ENCODE results near the gene ICE2.

ICE2 gene

GRCh38 chr15:60477916-60478565 is 901 bp downstream of the ICE2 start:
- Mint-ChIP-seq H3K9me3 (no peaks in the 10 kb centered on the region), H3K36me3 (peaks cover 12% of the 10 kb centered on the region), H3K4me1 (peaks cover 20% of the 10 kb centered on the region), H3K27me3 (no peaks in the 10 kb centered on the region), H3K4me3 (peak overlapping the region; percentile 93), H3K27ac (peak overlapping the region; percentile 98)
- DNase-seq (ENCODE audit: low spot score in 2 of 2): no peak
- ATAC-seq (ENCODE audit: low read depth): no peak

- H3K27me3 Mint-ChIP-seq: no peaks in the 10 kb centered on the region
- H3K4me1 Mint-ChIP-seq: peaks cover 19% of the 10 kb centered on the region
- no peak overlapping the region for H3K27ac Mint-ChIP-seq
- DNase-seq (ENCODE audit: low spot score in 2 of 2) (no peak), ATAC-seq (ENCODE audit: low read depth) (no peak)
- H3K36me3 Mint-ChIP-seq: peaks cover 14% of the 10 kb centered on the region
- no peak overlapping the region for H3K4me3 Mint-ChIP-seq
- no peaks in the 10 kb centered on the region for H3K9me3 Mint-ChIP-seq
These were observed 1.8 kb downstream of the ICE2 start for GRCh38 chr15:60477164-60477563.

- H3K27ac Mint-ChIP-seq: no peak overlapping the region
- no peak overlapping the region for H3K4me3 Mint-ChIP-seq
- H3K4me1 Mint-ChIP-seq: peaks cover 19% of the 10 kb centered on the region
- no peak for ATAC-seq (ENCODE audit: low read depth)
- H3K27me3 Mint-ChIP-seq: no peaks in the 10 kb centered on the region
- peaks cover 14% of the 10 kb centered on the region for H3K36me3 Mint-ChIP-seq
- no peak for DNase-seq (ENCODE audit: low spot score in 2 of 2)
- no peaks in the 10 kb centered on the region for H3K9me3 Mint-ChIP-seq
These were observed 2.2 kb downstream of the ICE2 start for GRCh38 chr15:60476713-60477112.

DNA sequence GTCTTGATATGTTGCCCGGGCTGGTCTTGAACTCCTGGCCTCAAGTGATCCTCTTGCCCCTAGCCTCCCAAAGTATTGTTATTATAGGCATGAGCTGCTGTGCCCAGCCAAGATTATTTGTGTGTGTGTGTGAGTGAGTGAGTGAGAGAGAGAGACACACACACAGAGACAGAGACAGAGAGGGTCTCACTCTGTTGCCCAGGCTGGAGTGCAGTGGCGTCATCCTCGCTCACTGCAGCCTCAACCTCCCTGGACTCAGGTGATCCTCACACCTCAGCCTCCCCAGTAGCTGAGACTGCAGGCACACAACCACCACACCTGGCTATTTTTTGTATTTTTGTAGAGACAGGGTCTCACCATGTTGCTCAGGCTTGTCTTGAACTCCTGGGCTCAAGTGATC is 5.8 kb downstream of the ICE2 start:
- H3K36me3 Mint-ChIP-seq: peaks cover 28% of the 10 kb centered on the region
- no peaks in the 10 kb centered on the region for H3K27me3 Mint-ChIP-seq
- H3K4me1 Mint-ChIP-seq: peaks cover 15% of the 10 kb centered on the region
- no peak overlapping the region for H3K4me3 Mint-ChIP-seq
- H3K27ac Mint-ChIP-seq: no peak overlapping the region
- H3K9me3 Mint-ChIP-seq: no peaks in the 10 kb centered on the region
- DNase-seq (ENCODE audit: low spot score in 2 of 2): no peak
- no peak for ATAC-seq (ENCODE audit: low read depth)

DNA sequence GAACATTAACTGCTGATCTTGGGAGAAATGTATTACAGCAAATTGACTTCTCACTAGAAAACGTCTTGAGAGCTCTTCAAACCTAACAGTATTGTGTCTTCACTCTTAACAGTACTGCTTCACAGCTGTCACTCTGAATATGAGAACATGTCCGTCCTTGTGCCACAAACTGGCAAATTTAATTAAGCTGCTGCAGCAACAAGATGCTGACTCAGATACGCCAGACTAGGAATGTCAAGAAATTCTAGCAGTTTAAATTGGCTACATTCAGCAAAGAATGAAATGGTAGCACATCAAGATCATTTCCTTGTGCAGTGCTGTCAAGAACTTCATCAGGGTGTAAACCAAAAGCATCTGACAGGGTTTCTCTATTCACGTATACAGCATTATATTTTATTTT is 7.6 kb downstream of the ICE2 start:
- H3K27me3 Mint-ChIP-seq: no peaks in the 10 kb centered on the region
- H3K4me3 Mint-ChIP-seq: no peak overlapping the region
- H3K9me3 Mint-ChIP-seq: no peaks in the 10 kb centered on the region
- peaks cover 9% of the 10 kb centered on the region for H3K4me1 Mint-ChIP-seq
- ATAC-seq (ENCODE audit: low read depth) (no peak), DNase-seq (ENCODE audit: low spot score in 2 of 2) (no peak)
- peaks cover 28% of the 10 kb centered on the region for H3K36me3 Mint-ChIP-seq
- no peak overlapping the region for H3K27ac Mint-ChIP-seq

DNA sequence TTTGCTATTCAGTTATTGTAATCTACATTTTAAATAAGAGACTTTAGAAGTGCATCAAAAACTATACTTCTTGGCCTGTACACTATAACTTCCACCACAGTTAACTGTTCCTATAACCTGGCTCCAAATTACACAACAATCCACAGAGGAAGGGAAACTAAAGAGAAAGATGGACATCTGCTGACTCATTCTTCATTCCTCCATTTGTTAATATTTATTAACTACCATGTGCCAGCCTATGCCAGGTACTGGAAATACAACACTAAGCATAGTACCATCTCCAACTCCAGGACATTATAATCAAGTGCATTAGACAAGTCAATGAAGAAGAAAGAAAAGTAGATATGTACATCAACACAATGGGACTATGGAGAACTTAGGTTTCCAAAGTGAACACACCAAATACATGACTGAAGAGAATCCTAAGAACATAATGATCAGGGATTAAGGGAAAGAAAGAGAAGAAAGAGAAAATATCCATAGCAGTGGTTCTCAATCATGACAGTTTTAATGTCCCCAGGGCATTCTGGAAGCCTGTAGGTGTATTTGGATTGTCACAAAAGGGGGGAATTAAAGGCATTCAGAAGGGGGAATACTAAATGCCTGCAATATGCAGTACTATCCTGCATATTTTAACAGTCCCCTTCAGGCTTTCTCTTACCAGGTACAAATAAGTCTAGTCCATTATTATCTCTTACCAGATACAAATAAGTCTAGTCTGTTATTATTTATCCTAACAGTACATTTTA is 8.9 kb downstream of the ICE2 start:
- DNase-seq (ENCODE audit: low spot score in 2 of 2): no peak
- Mint-ChIP-seq H3K4me1 (peaks cover 9% of the 10 kb centered on the region), H3K36me3 (peaks cover 33% of the 10 kb centered on the region), H3K4me3 (no peak overlapping the region), H3K27me3 (no peaks in the 10 kb centered on the region), H3K9me3 (no peaks in the 10 kb centered on the region), H3K27ac (no peak overlapping the region)
- no peak for ATAC-seq (ENCODE audit: low read depth)

- no peak overlapping the region for H3K4me3 Mint-ChIP-seq
- DNase-seq (ENCODE audit: low spot score in 2 of 2) (no peak), ATAC-seq (ENCODE audit: low read depth) (no peak)
- no peaks in the 10 kb centered on the region for H3K27me3 Mint-ChIP-seq
- H3K27ac Mint-ChIP-seq: peak overlapping the region; percentile 39
- peaks cover 2% of the 10 kb centered on the region for H3K4me1 Mint-ChIP-seq
- peaks cover 31% of the 10 kb centered on the region for H3K36me3 Mint-ChIP-seq
- no peaks in the 10 kb centered on the region for H3K9me3 Mint-ChIP-seq
These were observed 13.9 kb downstream of the ICE2 start for GRCh38 chr15:60464836-60465630.

DNA sequence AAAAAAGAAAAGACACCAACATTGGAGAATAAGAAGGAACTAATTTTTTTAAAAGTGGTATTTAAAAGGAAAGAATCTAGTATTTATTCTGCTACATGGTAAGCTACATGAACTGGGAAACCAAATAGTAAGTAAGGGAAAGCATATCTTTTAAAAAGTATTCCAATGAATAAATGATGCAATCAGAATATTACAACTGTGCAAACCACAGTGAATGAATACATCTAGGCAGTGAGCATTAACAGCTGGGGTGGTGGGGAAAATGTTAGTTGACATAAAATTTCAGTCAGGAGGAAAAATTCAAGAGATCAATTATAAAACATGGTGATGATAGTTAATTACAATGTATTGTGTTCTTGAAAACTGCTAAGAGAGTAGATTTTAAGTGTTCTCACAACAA is 16.9 kb downstream of the ICE2 start:
- Mint-ChIP-seq H3K27me3 (no peaks in the 10 kb centered on the region), H3K36me3 (peaks cover 18% of the 10 kb centered on the region), H3K9me3 (no peaks in the 10 kb centered on the region), H3K4me3 (no peak overlapping the region), H3K4me1 (no peaks in the 10 kb centered on the region), H3K27ac (peak overlapping the region; percentile 32)
- ATAC-seq (ENCODE audit: low read depth): no peak
- DNase-seq (ENCODE audit: low spot score in 2 of 2): no peak

GRCh38 chr15:60460931-60461330 is 18.0 kb downstream of the ICE2 start:
- H3K4me3 Mint-ChIP-seq: no peak overlapping the region
- DNase-seq (ENCODE audit: low spot score in 2 of 2): no peak

DNA sequence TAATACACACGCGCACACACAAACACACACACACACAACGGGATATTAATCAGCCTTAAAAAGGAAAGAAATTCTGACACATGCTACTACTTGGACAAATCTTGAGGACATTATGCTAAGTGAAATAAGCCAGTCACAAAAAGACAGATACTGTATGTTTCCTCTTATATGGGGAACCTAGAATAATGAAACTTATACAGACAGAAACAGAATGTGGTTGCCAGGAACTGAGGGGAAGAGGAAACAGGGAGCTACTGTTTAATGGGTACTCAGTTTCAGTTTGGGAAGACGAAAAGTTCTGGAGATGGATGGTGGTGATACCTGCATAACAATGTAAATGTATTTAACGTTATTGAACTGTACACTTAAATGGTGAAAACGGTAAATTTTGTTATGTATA is 20.2 kb downstream of the ICE2 start:
- H3K9me3 Mint-ChIP-seq: no peaks in the 10 kb centered on the region
- DNase-seq (ENCODE audit: low spot score in 2 of 2) (no peak), ATAC-seq (ENCODE audit: low read depth) (no peak)
- no peaks in the 10 kb centered on the region for H3K27me3 Mint-ChIP-seq
- no peak overlapping the region for H3K27ac Mint-ChIP-seq
- H3K36me3 Mint-ChIP-seq: peaks cover 14% of the 10 kb centered on the region
- H3K4me1 Mint-ChIP-seq: no peaks in the 10 kb centered on the region
- H3K4me3 Mint-ChIP-seq: no peak overlapping the region

More at GRCh38 chr15:60460931-60461330, 18.0 kb downstream of the ICE2 start:
- no peak for ATAC-seq (ENCODE audit: low read depth)
- no peaks in the 10 kb centered on the region for H3K4me1 Mint-ChIP-seq
- H3K27me3 Mint-ChIP-seq: no peaks in the 10 kb centered on the region
- H3K36me3 Mint-ChIP-seq: peaks cover 18% of the 10 kb centered on the region
- no peak overlapping the region for H3K27ac Mint-ChIP-seq
- H3K9me3 Mint-ChIP-seq: no peaks in the 10 kb centered on the region

GRCh38 chr15:60457985-60458384 is 21.0 kb downstream of the ICE2 start:
- H3K36me3 Mint-ChIP-seq: peaks cover 14% of the 10 kb centered on the region
- no peaks in the 10 kb centered on the region for H3K27me3 Mint-ChIP-seq

DNA sequence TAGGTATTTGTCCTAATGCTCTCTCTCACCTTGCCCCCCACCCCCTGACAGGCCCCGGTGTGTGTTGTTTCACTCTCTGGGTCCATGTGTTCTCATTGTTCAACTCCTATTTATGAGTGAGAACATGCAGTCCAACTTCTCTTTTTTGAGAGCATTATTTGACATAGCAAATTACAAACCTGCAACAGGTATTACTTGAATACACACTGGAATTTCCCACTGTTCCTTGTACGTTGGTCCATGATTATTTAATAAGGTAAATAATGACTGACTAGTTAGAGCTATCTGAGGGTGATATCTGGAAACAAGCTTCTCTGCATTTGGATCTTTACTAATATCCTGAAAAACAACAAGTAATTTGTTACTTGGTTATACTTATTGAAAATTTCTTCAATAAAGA is 24.1 kb downstream of the ICE2 start:
- Mint-ChIP-seq H3K4me1 (no peaks in the 10 kb centered on the region), H3K4me3 (no peak overlapping the region)
- no peak for ATAC-seq (ENCODE audit: low read depth)

More at GRCh38 chr15:60457985-60458384, 21.0 kb downstream of the ICE2 start:
- H3K9me3 Mint-ChIP-seq: no peaks in the 10 kb centered on the region
- H3K4me1 Mint-ChIP-seq: no peaks in the 10 kb centered on the region
- ATAC-seq (ENCODE audit: low read depth): no peak
- H3K4me3 Mint-ChIP-seq: no peak overlapping the region
- no peak overlapping the region for H3K27ac Mint-ChIP-seq
- no peak for DNase-seq (ENCODE audit: low spot score in 2 of 2)

DNA sequence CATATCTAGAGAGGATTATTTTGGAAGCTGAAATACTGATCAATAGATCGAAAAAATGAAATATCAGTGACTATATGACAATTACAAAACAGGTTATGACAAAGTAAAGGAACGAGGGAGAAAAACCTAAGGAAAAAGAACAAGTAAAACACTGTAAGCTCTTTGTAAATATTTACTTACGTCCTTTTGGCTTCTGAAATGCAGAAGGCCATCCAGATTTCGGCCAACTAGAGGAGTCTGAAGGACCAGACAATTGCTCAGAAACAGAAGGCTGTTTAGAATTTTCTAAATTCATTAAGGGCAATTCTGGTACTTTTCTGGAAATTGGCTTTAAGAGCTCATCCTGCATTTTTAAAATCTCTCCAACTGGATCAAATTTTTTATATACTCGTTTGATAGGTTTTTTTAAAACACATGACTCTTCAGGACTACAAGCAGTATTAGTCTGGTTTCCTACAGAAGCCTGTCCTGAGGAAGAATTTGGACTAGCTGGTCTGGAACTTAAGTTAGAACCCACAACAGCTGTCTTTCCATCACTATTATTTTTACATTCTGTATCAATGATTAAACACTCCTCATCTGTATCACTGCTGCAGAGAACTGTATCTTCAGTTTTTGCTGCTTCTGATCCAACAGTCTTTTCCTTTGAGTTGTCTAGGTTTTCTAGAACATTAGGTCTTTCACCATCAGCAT is 30.1 kb downstream of the ICE2 start:
- no peak overlapping the region for H3K4me3 Mint-ChIP-seq
- ATAC-seq (ENCODE audit: low read depth): no peak
- H3K27me3 Mint-ChIP-seq: no peaks in the 10 kb centered on the region
- no peaks in the 10 kb centered on the region for H3K4me1 Mint-ChIP-seq
- no peak for DNase-seq (ENCODE audit: low spot score in 2 of 2)
- no peak overlapping the region for H3K27ac Mint-ChIP-seq
- no peaks in the 10 kb centered on the region for H3K9me3 Mint-ChIP-seq
- peaks cover 16% of the 10 kb centered on the region for H3K36me3 Mint-ChIP-seq

More for the DNA sequence above, 24.1 kb downstream of the ICE2 start:
- no peak for DNase-seq (ENCODE audit: low spot score in 2 of 2)
- Mint-ChIP-seq H3K27ac (no peak overlapping the region), H3K27me3 (no peaks in the 10 kb centered on the region), H3K9me3 (no peaks in the 10 kb centered on the region), H3K36me3 (peaks cover 12% of the 10 kb centered on the region)
